Measurements from ENCODE around the gene ZNF77. TPM values are rescaled to one million over a fixed set of nuclear protein-coding genes. Genes with fewer than 3 reads are reported as not detected.
"Not testable (repeated sequence)": the region's sequence is repeated elsewhere in the genome, so short reads cannot be mapped to it uniquely, and the experiment has no call there.

Gene ZNF77
- total and polyA plus RNA-seq, 2 donors (not counting 1 experiment from before 2014, with no cell fraction given): 4.0 to 6.4 TPM

- intact Hi-C loops (cut with micrococcal nuclease): no loop called here
- no peak for DNase-seq
- Histone ChIP-seq H3K27me3 (replicated peaks in 1 of 4; ENCODE audit: control extremely low read depth in 1 of 4, control insufficient read depth in 3 of 4, insufficient read depth in 4 of 4, low read length in 3 of 4) (no peaks in the 10 kb centered on the region), H2AFZ (ENCODE audit: insufficient read depth, low read depth, low read length, poor library complexity, severe bottlenecking) (peak overlapping the region; percentile 97), H3K4me1 (ENCODE audit: control insufficient read depth in 2 of 2, insufficient read depth in 2 of 2, low read length in 2 of 2) (peaks cover 9 to 22% of the 10 kb centered on the region in 2 donors), H3K9ac (ENCODE audit: low read length) (peak overlapping the region; percentile 90), H3K79me2 (ENCODE audit: control insufficient read depth, insufficient read depth, low read length) (peaks cover 29% of the 10 kb centered on the region), H3K4me2 (replicated peaks; ENCODE audit: low read depth, low read length, poor library complexity, severe bottlenecking) (peak overlapping the region; percentile 97), H4K20me1 (ENCODE audit: control insufficient read depth, insufficient read depth, low read length, poor library complexity, severe bottlenecking) (no peaks in the 10 kb centered on the region), H3K4me3 (ENCODE audit: control extremely low read depth in 1 of 5, extremely low read depth in 1 of 5, insufficient read depth in 1 of 5, low read depth in 2 of 5, low read length in 4 of 5) (peak overlapping the region; percentile 3 to 87 (median 79)), H3K9me3 (ENCODE audit: control extremely low read depth in 1 of 3, control insufficient read depth in 2 of 3, insufficient read depth in 1 of 3, low read length in 2 of 3) (no peaks in the 10 kb centered on the region), H3K27ac (ENCODE audit: low read length in 2 of 2) (peak overlapping the region in 1 of 2 donors; percentile 94), H3K36me3 (replicated peaks in 1 of 2; ENCODE audit: control extremely low read depth in 1 of 2, control insufficient read depth in 1 of 2, extremely low read depth in 1 of 2, insufficient read depth in 2 of 2, low read length in 1 of 2) (peaks cover 0 to 3% of the 10 kb centered on the region in 2 experiments)
- Mint-ChIP-seq H3K27me3 (no peaks in the 10 kb centered on the region), H3K4me3 (peak overlapping the region; percentile 97), H3K27ac (peak overlapping the region; percentile 41), H3K9me3 (ENCODE audit: insufficient read depth) (no peaks in the 10 kb centered on the region), H3K4me1 (peaks cover 29% of the 10 kb centered on the region)
- POLR2A ChIA-PET: no interaction called here
- no peak for ATAC-seq (ENCODE audit: low read depth)
- WGBS (ENCODE audit: insufficient coverage): 3% methylated on average over 23 of the region's 23 CpGs
- no peak for TF ChIP-seq EZH2 (IDR thresholded peaks at IDR 0.05; ENCODE audit: borderline replicate concordance, insufficient read depth, low read depth, low read length, poor library complexity, severe bottlenecking)
- no peak for TF ChIP-seq CTCF (IDR thresholded peaks at IDR 0.05)
- CTCF ChIA-PET: no interaction called here
These were observed 382 bp downstream of the ZNF77 start for GRCh38 chr19:2944403-2944774.

- Histone ChIP-seq H3K9me3 (ENCODE audit: control extremely low read depth in 1 of 3, control insufficient read depth in 2 of 3, insufficient read depth in 1 of 3, low read length in 2 of 3) (no peaks in the 10 kb centered on the region), H4K20me1 (ENCODE audit: control insufficient read depth, insufficient read depth, low read length, poor library complexity, severe bottlenecking) (no peaks in the 10 kb centered on the region), H3K36me3 (replicated peaks in 1 of 2; ENCODE audit: control extremely low read depth in 1 of 2, control insufficient read depth in 1 of 2, extremely low read depth in 1 of 2, insufficient read depth in 2 of 2, low read length in 1 of 2) (peaks cover 0 to 8% of the 10 kb centered on the region in 2 experiments), H3K4me3 (ENCODE audit: control extremely low read depth in 1 of 5, extremely low read depth in 1 of 5, insufficient read depth in 1 of 5, low read depth in 2 of 5, low read length in 4 of 5) (no peak overlapping the region), H3K4me2 (replicated peaks; ENCODE audit: low read depth, low read length, poor library complexity, severe bottlenecking) (no peak overlapping the region), H3K79me2 (ENCODE audit: control insufficient read depth, insufficient read depth, low read length) (peaks cover 31% of the 10 kb centered on the region), H3K9ac (ENCODE audit: low read length) (no peak overlapping the region), H3K27ac (ENCODE audit: low read length in 2 of 2) (no peak overlapping the region), H2AFZ (ENCODE audit: insufficient read depth, low read depth, low read length, poor library complexity, severe bottlenecking) (no peak overlapping the region), H3K4me1 (ENCODE audit: control insufficient read depth in 2 of 2, insufficient read depth in 2 of 2, low read length in 2 of 2) (peaks cover 6 to 17% of the 10 kb centered on the region in 2 donors), H3K27me3 (replicated peaks in 1 of 4; ENCODE audit: control extremely low read depth in 1 of 4, control insufficient read depth in 3 of 4, insufficient read depth in 4 of 4, low read length in 3 of 4) (no peaks in the 10 kb centered on the region)
- ChIA-PET POLR2A (no interaction called here), CTCF (interaction anchor here (0.6 to 1.2 kb wide), 3 partner anchors 28 to 56 kb away, joined by 3 to 4 read pairs (median 3); no protein-coding TSS in a partner anchor)
- 95% methylated on average over 9 of the region's 14 CpGs for WGBS (ENCODE audit: insufficient coverage)
- H3K9me3 Mint-ChIP-seq (ENCODE audit: insufficient read depth): no peaks in the 10 kb centered on the region
- H3K27me3 Mint-ChIP-seq: no peaks in the 10 kb centered on the region
- ATAC-seq (ENCODE audit: low read depth) (no peak), DNase-seq (no peak)
- intact Hi-C loops (cut with micrococcal nuclease): no loop called here
- TF ChIP-seq CTCF (IDR thresholded peaks at IDR 0.05): no peak
- TF ChIP-seq EZH2 (IDR thresholded peaks at IDR 0.05; ENCODE audit: borderline replicate concordance, insufficient read depth, low read depth, low read length, poor library complexity, severe bottlenecking): no peak
- peaks cover 22% of the 10 kb centered on the region for H3K4me1 Mint-ChIP-seq
- H3K27ac Mint-ChIP-seq: no peak overlapping the region
- H3K4me3 Mint-ChIP-seq: peak overlapping the region; percentile 64
These were observed 1.7 kb downstream of the ZNF77 start for GRCh38 chr19:2942928-2943640.

- H3K27ac Mint-ChIP-seq; H3K27ac ChIP-seq (ENCODE audit: low read length in 2 of 2); H3K27me3 ChIP-seq (replicated peaks in 1 of 4; ENCODE audit: control extremely low read depth in 1 of 4, control insufficient read depth in 3 of 4, insufficient read depth in 4 of 4, low read length in 3 of 4); POLR2A ChIA-PET; H3K4me2 ChIP-seq (replicated peaks; ENCODE audit: low read depth, low read length, poor library complexity, severe bottlenecking); H3K9ac ChIP-seq (ENCODE audit: low read length); ATAC-seq (ENCODE audit: low read depth); H4K20me1 ChIP-seq (ENCODE audit: control insufficient read depth, insufficient read depth, low read length, poor library complexity, severe bottlenecking); H3K4me3 Mint-ChIP-seq; H3K27me3 Mint-ChIP-seq; H2AFZ ChIP-seq (ENCODE audit: insufficient read depth, low read depth, low read length, poor library complexity, severe bottlenecking); intact Hi-C loops (cut with micrococcal nuclease); H3K4me3 ChIP-seq (ENCODE audit: control extremely low read depth in 1 of 5, extremely low read depth in 1 of 5, insufficient read depth in 1 of 5, low read depth in 2 of 5, low read length in 4 of 5); H3K4me1 Mint-ChIP-seq; DNase-seq; H3K4me1 ChIP-seq (ENCODE audit: control insufficient read depth in 2 of 2, insufficient read depth in 2 of 2, low read length in 2 of 2): not testable (repeated sequence)
- CTCF ChIA-PET: interaction anchor here (0.6 kb wide), 1 partner anchor 172 kb away, joined by 3 read pairs; no protein-coding TSS in a partner anchor
- H3K36me3 ChIP-seq (replicated peaks in 1 of 2; ENCODE audit: control extremely low read depth in 1 of 2, control insufficient read depth in 1 of 2, extremely low read depth in 1 of 2, insufficient read depth in 2 of 2, low read length in 1 of 2): peaks cover 0 to 40% of the 10 kb centered on the region in 2 experiments
- H3K9me3 ChIP-seq (ENCODE audit: control extremely low read depth in 1 of 3, control insufficient read depth in 2 of 3, insufficient read depth in 1 of 3, low read length in 2 of 3): peaks cover 4 to 52% (median 30%) of the 10 kb centered on the region in 3 donors
- H3K9me3 Mint-ChIP-seq (ENCODE audit: insufficient read depth): peaks cover 14% of the 10 kb centered on the region
- peaks cover 16% of the 10 kb centered on the region for H3K79me2 ChIP-seq (ENCODE audit: control insufficient read depth, insufficient read depth, low read length)
- WGBS (ENCODE audit: insufficient coverage): no CpG with 5 or more reads among the region's 4 CpGs
These were observed 8.9 kb downstream of the ZNF77 start for GRCh38 chr19:2935863-2936262.

Data from B cell (primary cell).